ENCODE results near the gene CCDC33.

Gene CCDC33

GRCh38 chr15:74214324-74215021 is 21.7 kb upstream of the CCDC33 start:
- no peaks in the 10 kb centered on the region for H3K79me2 ChIP-seq
- no peak overlapping the region for H3K4me3 ChIP-seq (ENCODE audit: low read depth, low read length)
- no peaks in the 10 kb centered on the region for H3K36me3 ChIP-seq (ENCODE audit: control insufficient read depth, insufficient read depth, low read length)
- no peak for TF ChIP-seq CTCF (IDR thresholded peaks at IDR 0.05)
- H3K9ac ChIP-seq = no peak overlapping the region
- H3K4me2 ChIP-seq (ENCODE audit: low read length) = no peak overlapping the region
- H2AFZ ChIP-seq = no peak overlapping the region
- no peaks in the 10 kb centered on the region for H3K4me1 ChIP-seq
- H3K27ac ChIP-seq = no peak overlapping the region
- H3K27me3 ChIP-seq (ENCODE audit: control insufficient read depth, insufficient read depth, low read length) = no peaks in the 10 kb centered on the region
- H3K9me3 ChIP-seq (ENCODE audit: control insufficient read depth, low read length) = no peaks in the 10 kb centered on the region

GRCh38 chr15:74215958-74216357 is 20.2 kb upstream of the CCDC33 start:
- no peak for TF ChIP-seq CTCF (IDR thresholded peaks at IDR 0.05)
- Histone ChIP-seq H3K4me3 (ENCODE audit: low read depth, low read length) (no peak overlapping the region), H3K36me3 (ENCODE audit: control insufficient read depth, insufficient read depth, low read length) (no peaks in the 10 kb centered on the region), H3K79me2 (no peaks in the 10 kb centered on the region), H3K9ac (no peak overlapping the region), H3K4me1 (no peaks in the 10 kb centered on the region), H3K27me3 (ENCODE audit: control insufficient read depth, insufficient read depth, low read length) (no peaks in the 10 kb centered on the region), H3K9me3 (ENCODE audit: control insufficient read depth, low read length) (no peaks in the 10 kb centered on the region), H3K4me2 (ENCODE audit: low read length) (no peak overlapping the region), H3K27ac (no peak overlapping the region), H2AFZ (no peak overlapping the region)

GRCh38 chr15:74216949-74217348 is 19.2 kb upstream of the CCDC33 start:
- no peaks in the 10 kb centered on the region for H3K4me1 ChIP-seq
- H3K9me3 ChIP-seq (ENCODE audit: control insufficient read depth, low read length) = no peaks in the 10 kb centered on the region
- TF ChIP-seq CTCF (IDR thresholded peaks at IDR 0.05) = no peak
- H3K79me2 ChIP-seq = no peaks in the 10 kb centered on the region
- H3K27ac ChIP-seq = no peak overlapping the region
- no peaks in the 10 kb centered on the region for H3K36me3 ChIP-seq (ENCODE audit: control insufficient read depth, insufficient read depth, low read length)
- H2AFZ ChIP-seq = no peak overlapping the region
- no peaks in the 10 kb centered on the region for H3K27me3 ChIP-seq (ENCODE audit: control insufficient read depth, insufficient read depth, low read length)
- no peak overlapping the region for H3K4me2 ChIP-seq (ENCODE audit: low read length)
- no peak overlapping the region for H3K9ac ChIP-seq
- no peak overlapping the region for H3K4me3 ChIP-seq (ENCODE audit: low read depth, low read length)

GRCh38 chr15:74217907-74218885 is 17.9 kb upstream of the CCDC33 start:
- no peak overlapping the region for H2AFZ ChIP-seq
- H3K27ac ChIP-seq = no peak overlapping the region
- no peak overlapping the region for H3K4me3 ChIP-seq (ENCODE audit: low read depth, low read length)
- no peak overlapping the region for H3K4me2 ChIP-seq (ENCODE audit: low read length)
- no peaks in the 10 kb centered on the region for H3K79me2 ChIP-seq
- no peaks in the 10 kb centered on the region for H3K36me3 ChIP-seq (ENCODE audit: control insufficient read depth, insufficient read depth, low read length)
- no peaks in the 10 kb centered on the region for H3K9me3 ChIP-seq (ENCODE audit: control insufficient read depth, low read length)
- no peak for TF ChIP-seq CTCF (IDR thresholded peaks at IDR 0.05)
- no peaks in the 10 kb centered on the region for H3K27me3 ChIP-seq (ENCODE audit: control insufficient read depth, insufficient read depth, low read length)
- no peaks in the 10 kb centered on the region for H3K4me1 ChIP-seq
- no peak overlapping the region for H3K9ac ChIP-seq

Measured in parathyroid adenoma (tissue), 2 donors.